Daoy (cell line): ENCODE results near the gene KEL. TPM values are rescaled to one million over a fixed set of nuclear protein-coding genes. Genes with fewer than 3 reads are reported as not detected.
"Not testable (repeated sequence)": the region's sequence is repeated elsewhere in the genome, so short reads cannot be mapped to it uniquely, and the experiment has no call there.

Experiments used
- DNase-seq: peaks from one replicate; pipeline ENCODE4 v3.0.0-alpha.2; 2015; ENCODE audit warnings: low read depth
- total RNA-seq: library from RNA; depleted of rRNA; stranded (reverse); fragments of >200 nt; shearing (Covaris generic); gene quantifications from 2 replicates; pipeline ENCODE4 v1.2.3, GENCODE V29; 2014; rRNA removed

KEL gene
- total RNA-seq: 0.36 TPM in 1 of 2 replicates, not detected in the other

DNA sequence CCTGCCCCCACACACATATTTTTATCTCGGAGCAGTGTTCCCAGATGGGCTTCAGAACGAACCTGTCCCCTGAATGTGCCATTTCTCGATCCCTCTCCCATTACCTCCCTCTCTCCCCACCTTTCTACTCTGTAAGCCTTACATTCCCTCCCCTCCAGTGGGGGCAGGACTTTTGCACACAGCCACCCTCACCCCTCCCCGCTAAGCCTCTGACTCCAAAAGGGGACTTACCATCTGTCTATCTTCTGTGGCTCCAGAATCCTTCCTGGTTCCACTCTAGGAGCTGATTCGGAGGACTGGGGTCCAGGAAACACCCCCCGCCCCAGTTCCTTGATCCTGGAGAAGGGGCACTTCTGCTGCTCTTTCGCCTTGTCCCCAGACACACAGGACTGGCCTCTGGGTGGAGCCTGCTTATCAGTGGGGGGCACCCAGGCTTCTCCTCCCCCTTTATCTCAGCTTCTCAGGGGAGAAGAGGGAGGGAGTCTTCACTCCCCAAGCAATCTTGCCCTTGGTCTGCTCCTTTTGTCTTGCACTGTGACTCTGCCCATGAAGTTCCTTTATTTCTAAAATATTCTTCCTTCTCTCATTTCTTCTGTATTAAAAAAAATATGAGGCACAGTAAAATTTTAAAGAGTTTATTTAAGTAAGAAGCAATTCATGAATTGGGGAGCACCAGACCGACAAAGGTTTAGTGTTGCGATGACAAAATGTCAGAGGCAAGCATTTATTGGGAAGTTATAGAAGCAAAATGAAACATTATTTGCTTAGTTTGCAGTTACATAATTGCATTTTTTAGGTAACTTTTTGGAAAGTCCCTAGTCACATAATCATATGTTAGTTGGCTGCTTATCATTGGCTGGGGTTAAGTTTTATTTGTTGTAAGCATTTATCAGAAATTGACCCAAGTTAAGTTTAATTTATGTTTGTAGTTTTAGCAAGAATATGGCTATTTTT is at the start of gene KEL:
KEL (minus strand) TSS at position 391 of the 954 bp plus-strand sequence; CDS start at position 234, 157 bp downstream.
- DNase-seq: no peak

DNA sequence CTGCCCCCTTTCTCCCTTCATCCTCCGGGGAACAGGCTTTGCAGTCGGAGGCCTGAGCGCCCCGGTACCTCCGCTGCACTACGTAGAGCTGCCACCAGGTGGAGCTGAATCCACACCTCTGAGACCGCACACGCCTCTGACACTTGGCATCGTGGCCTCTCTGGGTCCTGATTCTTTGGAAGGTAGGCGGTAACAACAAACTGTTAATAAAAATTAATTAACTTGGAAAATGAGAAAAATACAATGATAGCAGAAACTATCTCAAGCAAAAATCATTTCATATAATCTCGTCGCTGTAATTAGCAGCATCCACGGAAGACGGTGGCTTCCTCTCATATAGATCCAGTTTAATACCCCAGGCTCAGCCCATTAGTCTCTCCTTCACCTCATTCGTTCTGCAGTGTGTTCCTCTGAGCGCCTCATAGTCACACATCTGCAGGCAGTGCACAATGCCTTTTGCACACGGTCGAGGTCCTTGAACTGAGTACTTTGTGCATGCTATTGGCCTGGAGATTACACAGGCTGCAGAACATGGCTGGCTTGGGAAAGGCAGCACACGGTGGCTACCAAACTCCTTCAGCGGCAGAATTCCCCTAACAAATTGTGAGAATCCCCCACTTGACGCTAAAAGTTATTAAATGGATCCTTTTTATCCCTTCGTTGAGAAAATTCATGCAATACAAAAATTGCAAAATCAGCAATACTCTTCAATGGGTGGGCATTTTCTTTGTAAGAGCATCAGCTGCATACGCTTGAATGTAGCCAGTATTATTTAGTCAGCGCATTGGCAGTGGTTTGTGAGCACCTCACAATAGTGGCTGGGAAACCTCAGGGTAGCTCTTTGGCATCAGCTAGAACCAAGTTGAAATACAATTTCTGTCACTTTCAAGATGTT is 46.1 kb upstream of the KEL start:
- DNase-seq: peak; percentile 87

DNA sequence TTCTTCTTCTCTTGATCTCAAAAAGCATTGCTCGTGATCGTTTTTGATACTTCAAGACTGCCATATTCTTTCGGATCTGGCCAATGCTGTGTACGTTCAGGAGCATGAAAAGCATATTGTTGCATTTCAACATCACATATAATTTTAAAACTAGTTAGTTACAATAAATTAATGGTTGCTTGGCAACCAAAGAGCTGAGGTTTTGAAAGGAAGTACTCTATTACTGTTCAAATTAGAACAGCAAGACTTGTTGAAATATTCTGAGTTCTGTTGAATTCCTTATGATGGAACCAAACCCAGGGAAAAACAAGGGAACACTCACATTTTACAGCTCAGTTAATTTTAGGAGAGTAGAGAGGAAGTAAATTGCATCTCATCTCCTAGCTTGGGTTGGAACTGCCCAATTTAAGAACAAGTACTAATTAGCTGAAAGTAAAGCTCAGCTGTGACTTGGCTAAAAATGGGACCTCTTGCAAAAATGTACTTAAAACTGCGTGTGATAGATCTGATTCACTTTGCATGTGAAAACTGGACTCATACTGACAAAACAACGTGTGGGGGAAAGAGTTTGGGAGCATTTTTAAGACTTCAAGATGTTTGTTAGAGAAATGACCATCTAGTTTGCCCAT is 43.6 kb upstream of the KEL start:
- no peak for DNase-seq

DNA sequence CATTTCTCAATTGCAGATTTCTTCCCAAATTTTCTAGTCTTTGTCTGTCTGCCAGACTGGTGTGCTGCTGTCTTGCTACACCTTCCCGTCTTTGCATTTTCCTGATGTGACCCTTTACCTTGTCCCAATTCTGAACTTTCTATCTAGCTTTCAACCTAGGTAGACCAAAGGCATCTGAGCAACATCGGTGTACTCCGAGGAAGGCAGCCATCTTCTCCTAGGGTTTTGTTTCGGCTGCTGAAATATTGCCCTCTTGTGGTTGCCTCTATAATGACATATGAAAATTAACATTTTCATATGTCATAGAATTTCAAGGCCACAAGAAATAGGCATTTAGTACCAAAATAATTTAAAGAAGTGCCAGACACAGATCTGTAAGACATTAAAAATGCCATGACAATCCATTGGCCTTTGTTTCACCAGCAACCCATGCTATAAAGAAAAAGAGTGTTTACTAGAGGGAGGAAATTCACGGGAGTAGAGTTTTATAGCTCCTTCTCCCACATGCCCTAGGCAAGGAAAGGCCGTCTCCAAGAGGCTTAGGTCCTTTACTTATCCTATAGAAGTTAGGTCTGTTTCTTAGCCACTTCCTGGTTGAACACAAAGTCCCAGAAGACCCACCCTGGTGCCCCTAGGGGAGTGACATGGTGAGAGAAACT is 41.4 kb upstream of the KEL start:
- peak; percentile 58 for DNase-seq

GRCh38 chr7:143002898-143003297 is 40.7 kb upstream of the KEL start:
- DNase-seq: no peak

DNA sequence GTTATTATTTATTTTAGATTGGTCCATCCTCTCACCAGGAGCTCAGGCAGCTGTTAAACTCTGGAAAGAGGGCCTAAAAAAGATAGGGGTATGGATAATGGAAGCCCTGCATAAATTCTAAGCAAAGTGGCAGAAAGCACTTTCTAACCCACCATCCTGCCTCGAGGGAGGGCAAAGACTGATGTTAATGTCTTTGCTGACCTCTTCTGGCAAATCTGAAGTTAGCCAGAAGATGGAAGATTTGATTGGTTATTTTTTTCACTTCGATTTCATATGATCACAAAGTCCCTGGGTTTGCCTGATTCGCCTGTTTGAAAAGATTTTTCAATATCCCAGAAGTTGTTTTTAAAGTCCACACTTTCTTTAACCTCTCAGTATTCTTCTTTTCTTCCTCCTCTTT is 39.9 kb upstream of the KEL start:
- DNase-seq: peak; percentile 42

DNA sequence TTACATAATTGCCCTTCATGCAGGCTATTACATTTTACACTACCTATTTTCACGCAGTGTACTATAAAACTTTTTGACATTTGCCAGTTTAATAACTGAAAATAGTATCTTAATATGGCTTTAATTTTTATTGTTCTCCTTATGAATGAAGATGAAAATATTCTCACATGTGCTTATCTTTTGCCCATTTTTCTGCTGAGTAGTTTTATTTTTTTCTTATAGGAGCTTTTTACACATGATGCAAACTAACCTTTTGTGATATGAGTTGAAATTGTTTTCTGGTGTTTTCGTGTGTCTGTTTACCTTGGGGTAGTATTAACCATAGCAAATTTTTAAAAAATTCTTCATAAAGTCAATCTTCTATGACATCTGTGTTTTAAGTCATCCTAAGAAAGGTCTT is 38.5 kb upstream of the KEL start:
- no peak for DNase-seq

- no peak for DNase-seq
These were observed 37.6 kb upstream of the KEL start for GRCh38 chr7:142999793-143000192.

DNA sequence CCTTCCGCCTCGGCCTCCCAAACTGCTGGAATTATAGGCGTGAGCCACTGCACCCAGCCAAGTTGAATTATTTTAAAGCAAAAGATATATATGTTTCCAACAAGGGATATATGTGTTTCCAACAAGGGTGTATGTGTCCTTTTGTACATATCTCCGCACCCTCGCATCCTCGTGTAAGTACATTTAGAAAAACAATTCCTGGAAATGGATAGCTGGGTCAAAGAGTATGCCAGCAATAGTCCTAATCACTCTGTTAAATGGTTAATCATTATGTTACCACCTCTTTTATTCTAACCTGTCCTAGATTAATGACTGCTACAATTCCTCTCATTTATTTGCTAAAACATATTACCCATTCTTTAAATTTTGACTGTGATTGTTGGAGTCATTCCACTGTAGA is 36.8 kb upstream of the KEL start:
- no peak for DNase-seq

DNA sequence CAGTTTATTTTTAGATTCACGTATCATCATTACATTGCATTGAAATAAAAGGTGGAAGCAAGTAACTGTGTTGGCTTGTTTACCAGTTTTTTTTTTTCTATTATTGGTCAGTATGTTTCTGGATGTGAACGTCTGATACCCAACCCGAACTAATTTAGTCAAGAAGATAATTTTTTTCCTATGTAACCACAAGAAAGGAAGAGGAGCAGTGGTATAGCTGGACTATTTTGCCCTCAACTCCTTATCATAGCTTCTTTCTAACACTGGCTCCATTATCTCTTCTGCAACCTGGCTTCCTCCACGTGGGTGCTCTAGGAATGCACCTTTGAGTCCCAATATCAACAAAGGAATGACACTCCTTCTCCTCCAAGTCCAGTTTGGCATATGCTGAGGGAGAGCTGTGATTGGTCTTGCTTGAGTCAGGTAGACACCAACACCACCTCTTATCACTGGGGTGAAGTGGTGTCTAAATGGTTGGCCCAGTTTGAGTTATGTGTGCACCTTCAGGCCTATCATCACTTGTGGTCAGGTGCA is 35.4 kb upstream of the KEL start:
- no peak for DNase-seq

DNA sequence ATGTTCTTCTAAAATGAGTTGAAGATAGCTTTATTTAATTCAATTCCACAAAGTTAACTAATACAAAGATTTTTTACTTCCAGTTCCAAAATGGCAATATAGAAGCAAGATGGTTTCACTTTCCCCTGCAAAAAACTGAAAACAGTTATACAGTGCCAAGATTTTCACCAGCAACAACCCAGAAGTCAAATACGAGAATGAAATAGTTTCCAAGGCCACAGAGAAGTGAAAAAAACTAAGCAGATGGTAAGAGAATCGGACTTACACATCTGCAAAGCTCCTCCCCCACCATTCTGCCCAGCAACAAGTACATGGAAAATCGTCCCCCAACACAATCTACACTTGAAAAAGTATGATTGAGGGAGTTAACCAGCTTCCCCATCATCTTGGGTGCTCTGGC is 30.3 kb upstream of the KEL start:
- DNase-seq: peak; percentile 14

- DNase-seq: no peak
These were observed 22.1 kb upstream of the KEL start for GRCh38 chr7:142984297-142984696.

DNA sequence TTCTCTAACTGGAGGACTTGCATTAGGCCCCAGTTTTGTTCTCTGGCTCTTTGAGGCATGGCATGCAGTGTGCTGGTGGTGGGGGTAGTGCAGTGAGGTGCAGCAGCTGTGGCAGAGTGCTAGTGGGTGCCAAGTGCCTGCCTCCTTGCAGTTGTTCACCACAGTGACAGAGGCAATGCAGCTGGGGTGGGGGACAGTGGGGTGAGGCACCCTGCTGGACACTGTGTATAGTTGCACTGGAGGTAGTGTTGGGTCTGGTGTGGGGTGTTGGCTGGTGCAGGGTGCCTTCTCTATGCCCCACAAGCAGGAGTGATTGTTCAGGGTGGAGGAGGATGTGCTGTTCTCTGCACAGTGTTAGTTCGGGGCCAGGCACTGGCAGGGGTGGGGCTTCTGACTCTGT is 21.7 kb upstream of the KEL start:
- DNase-seq: no peak

DNA sequence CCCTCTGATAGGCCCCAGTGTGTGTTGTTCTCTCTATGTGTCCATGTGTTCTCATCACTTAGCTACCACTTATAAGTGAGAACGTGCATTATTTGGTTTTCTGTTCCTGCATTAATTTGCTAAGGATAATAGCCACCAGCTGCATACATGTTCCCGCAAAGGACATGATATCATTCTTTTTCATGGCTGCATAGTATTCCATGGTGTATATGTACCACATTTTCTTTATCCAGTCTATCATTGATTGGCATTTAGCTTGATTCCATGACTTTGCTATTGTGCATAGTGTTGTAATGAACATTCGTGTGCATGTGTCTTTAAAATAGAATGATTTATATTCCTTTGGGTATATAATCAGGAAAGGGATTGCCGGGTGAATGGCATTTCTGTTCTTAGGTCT is 16.2 kb upstream of the KEL start:
- DNase-seq: not testable (repeated sequence)

GRCh38 chr7:142974626-142975025 is 12.5 kb upstream of the KEL start:
- DNase-seq: no peak

GRCh38 chr7:142969183-142969582 is 7.0 kb upstream of the KEL start:
- DNase-seq: no peak

DNA sequence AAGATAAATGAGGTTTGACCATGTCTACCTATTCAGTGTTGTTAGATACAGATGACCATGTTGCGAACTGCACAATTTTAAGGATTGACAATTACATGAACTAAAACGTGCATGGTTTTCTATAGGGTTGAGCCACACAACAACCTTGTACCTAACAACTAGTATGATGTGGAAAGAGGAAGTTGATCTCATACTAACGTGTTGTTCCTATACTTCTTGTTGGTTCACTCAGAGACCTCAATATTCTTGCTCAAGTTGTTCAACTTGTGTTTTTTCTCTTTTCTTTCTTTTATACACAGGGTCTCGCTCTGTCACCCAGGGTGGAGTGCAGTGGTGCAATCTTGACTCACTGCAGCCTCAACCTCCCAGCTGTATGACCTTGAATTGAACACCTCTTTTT is 6.1 kb upstream of the KEL start:
- DNase-seq: no peak

DNA sequence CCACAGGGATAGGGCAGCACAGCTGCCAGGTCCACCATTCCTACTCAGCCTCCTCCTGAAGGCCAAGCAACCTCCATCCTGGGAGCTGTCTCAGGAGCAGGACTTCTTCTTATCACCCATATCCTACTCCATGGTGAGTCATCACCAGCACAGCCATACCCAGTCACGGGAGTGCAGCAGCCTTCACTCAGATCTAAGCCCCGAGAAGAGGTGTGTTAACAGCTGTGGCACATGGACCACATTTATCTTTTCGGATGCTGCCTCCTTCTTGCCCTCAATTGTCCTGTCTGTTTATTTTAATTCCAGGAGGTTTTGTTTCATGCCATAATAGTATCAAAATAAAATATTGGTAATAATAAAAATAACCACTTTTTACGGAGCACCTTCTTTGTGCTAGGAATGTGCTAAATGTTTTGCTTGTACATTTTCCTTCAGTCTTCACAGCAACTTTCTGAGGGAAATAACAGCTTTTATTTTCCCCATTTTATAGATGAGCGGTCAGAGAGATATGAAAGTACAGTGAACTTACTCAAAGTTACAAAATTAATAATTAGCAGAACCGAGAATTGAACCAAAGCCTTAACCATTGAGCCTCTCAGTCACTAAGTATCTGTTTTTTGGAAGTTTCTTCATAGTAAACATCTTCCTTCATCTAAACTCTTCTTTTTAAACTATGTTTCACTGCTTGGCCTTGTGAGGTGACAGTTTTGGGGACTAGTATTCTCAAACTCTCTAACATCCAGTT is 2.5 kb upstream of the KEL start:
- DNase-seq: peak; percentile 65

DNA sequence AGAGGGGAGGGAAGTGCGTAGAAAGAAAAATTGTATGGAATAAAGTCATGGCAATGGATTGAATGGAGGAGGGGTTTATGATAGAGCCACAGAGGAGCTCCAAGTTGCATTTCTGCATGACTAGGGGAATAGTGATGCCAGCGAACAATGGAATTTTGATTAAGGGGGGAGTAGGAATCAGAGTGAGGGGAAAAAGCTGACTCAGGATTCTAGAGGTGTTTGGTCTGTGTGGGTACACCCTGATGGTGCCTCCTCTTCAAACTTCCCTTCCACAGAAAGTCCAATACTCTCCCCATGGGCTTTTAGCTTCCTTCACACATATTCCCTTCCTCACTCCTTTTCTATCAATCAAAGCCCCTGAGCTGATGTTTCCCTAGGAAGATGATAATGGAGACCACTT is 1.8 kb upstream of the KEL start:
- no peak for DNase-seq

DNA sequence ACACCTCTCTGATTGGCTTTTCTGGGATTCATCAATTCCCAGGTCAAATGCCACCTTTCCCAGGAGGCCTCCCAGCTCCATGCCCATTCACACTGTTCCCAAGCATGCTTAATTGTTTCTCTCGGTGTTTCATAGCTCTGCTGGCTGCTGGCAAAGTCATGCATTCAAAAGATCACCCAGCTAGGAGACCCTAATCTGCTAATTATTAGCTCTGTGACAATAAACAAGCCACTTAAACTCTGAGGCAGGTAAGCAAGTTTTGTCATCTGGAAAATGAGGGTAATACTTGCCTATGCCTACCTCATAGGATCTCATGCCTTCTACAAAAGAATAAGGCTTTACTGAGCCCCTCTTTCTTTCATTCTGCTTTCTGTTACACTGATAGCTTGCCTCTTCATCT is 828 bp upstream of the KEL start:
- no peak for DNase-seq

DNA sequence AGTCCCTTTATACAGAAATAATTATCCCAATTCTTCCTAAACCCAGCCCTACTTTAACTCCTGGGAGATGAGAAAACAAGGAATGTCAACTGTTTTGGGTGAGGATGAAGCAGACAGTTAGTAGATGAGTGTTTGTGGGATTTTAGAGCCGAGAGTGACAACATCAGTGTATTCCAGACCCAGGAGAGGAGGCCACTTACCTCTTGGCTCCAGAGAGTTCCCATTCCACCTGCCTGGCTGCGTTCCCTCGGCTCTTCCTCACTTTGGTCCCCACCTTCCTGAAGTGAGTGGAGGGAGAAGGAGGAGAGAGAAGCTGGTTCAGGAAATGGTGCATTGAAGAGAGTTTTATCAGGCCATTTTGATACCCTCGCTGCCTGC is 579 bp downstream of the KEL start:
- no peak for DNase-seq
